Stimulated activated CD4-positive, alpha-beta T cell treated with anti-CD3 and anti-CD28 coated beads, TNF-alpha, amount 100 ng/mL, for 48 hours (primary cell): Measurements from ENCODE around the gene MID1IP1.

Experiments
- DNase-seq, 3 donors: peaks; one replicate each; pipeline ENCODE4 v3.0.0-alpha.2; 2020; ENCODE audit warnings: low read depth in 3 of 3

MID1IP1 gene

DNA sequence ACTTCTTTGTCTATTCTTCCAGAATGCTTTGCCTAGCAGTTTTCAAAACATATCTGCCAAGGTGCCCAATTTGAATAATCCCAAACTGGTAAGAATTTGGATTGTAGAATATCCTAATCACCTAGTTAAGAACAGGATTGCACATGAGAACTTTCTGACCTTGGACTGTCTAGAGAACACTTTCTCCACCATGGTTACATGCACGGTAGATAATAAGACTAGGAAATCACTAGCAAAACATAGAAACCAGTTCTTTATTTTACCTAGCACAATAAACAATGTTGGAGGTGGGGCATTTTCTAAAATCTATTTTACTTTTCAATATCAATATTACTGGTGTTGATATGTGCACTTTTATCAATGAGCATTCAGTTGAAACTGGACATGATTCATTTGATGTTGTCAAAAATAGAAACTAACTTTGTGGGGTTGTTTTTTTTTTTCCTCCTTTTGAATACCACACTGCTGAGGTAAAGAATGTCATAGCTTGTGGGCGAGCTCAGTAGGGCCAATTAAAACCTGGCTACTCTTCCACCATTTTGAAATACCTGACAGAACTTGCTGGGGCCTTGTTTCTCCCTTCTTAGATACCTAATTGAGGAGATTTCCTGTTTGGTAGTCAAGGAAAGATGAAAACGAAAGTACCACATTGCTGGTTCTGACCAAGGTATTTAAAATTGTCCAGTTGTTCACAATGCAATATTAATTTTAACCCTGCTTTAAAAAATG lies 10.4 kb downstream of the MID1IP1 start:
- DNase-seq: no peak

DNA sequence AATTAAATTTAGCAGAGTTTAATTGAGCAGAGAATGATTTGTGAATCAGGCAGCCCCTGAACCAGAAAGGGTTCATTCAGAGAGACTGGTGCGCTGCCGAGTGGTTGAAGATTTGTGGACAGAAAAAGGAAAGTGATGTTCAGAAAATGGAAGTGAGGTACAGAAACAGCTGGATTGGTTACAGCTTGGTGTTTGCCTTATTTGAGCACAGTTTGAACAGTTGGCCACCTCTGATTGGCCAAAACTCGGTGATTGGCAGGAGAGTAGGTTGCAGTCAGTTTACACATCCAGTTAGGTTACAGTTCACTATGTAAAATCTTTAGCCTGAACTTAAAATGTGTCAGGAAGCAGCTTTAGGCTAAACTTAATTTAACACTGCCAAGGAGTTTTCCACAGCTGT lies 14.9 kb downstream of the MID1IP1 start:
- no peak for DNase-seq

DNA sequence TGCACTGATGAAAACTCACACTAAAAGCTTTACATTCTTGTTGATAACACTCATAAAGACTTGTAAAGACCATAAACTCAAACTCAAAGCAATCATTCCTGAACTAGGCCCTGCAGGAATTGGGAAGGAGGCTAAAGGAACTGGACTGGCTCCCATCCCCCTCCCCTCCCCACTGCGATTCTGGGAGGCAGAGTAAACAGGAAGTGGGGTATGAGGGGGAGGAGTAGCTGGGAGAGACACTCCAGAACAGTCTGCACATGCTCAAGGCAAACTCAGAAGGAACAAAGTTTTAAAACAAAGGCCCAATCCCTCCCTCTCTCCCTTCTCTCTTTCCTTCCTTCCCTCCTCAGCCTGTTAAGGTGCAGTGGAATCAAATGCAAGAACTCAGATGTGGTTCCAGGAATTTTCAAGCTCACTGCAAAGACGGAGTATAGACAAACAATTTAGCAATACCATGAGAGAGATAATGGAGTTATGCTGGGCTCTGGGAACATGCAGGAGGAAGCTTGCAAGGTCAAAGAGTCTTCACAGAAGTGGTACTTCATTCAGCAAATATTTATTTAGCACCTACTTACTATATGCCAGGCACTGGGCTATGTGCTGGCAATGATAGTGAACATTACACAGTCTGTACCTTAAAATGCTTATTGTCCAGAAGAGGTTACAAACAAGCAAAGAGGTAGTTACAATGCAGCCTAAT lies 15.9 kb downstream of the MID1IP1 start:
- no peak for DNase-seq

DNA sequence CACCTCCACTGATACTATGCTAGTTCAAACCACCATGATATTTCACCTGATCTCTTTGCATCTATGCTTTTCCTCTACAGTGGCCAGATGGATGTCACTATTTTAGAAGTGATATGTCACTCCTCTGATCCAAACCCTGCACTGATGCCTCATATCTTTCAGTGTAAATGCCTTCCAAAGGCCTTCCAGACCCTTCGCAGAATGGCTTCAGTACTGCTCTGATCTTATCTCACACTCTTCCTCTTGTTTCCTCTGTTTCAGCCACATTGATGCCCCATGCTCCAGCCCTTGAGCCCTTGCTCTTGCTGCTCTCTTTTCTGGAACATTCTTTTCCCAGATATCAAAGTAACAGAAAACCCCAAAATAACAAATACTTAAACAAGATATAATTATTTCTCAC lies 17.9 kb downstream of the MID1IP1 start:
- no peak for DNase-seq

DNA sequence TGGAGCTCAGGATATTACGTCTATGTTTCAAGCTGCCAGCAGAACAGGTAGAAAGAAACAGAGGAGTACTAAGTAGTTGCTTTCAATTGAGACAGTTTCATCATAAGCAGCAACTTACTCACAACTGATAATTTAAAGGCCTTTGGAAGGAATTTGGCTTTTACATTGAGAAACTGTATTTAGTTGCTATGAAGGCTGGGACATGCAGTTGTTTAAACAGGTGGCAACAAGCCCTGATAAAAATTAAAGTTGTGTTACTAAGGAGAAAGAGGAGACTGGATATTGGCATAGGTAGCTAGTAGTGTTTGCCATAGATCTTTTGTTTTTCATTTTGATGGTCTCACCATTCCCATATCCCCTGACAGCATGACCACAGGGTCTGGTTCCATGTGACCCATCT lies 18.4 kb downstream of the MID1IP1 start:
- no peak for DNase-seq

DNA sequence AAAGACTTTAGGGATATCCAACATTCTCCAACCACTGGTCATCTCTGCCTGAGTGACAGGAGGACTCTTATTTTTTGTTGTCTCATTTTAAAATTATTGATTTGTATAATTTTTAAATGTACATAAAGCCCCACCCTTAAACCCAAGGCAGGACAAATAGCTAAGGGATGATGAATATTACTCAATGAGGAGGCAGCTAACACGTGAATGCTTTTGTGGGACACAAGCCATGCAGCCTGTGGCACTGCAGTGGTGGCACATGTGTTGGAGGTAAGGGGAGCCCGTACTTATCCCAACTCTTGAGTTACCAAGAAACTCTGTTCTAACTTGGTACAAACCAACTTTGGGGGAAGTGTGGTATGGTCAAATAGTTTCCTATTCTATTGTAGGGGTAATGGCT lies 19.5 kb downstream of the MID1IP1 start:
- DNase-seq: no peak

DNA sequence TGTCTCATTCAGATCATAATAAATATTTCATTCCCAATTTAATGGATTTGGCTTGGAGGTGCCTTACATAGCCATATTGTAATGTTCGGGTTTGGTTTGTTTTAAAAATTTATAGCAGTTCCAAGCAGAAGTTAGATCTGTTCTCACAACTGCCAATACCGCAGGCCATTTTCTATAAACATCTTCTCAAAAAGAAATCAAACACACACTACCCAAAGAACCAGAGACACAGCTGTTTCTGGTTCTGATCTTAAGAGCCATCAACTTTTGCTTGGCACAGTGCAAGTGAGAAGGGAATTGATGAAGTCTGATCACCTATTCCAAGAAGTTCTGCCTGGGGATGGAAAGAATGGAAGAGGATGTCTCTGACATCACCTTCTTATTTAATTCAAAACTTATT lies 22.9 kb downstream of the MID1IP1 start:
- DNase-seq: no peak

DNA sequence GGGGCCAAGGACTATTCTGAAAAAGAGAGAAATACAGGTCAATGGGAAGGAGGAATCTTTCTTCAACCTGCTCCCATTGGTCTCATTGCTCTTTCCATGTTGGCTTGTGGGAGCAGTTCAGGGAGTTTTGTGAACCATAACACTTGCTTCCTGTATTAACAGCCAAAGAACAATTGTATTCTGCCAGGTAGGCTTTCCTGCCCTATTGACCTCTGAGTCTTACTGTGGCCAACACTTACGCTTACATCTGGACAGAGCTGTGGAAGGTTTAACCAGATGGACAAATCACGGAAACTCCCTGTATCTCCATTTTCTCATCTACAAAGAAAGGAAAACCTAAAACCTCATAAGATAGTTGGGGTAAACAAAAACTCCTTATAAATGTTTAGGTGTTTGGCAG lies 30.7 kb downstream of the MID1IP1 start:
- no peak for DNase-seq

DNA sequence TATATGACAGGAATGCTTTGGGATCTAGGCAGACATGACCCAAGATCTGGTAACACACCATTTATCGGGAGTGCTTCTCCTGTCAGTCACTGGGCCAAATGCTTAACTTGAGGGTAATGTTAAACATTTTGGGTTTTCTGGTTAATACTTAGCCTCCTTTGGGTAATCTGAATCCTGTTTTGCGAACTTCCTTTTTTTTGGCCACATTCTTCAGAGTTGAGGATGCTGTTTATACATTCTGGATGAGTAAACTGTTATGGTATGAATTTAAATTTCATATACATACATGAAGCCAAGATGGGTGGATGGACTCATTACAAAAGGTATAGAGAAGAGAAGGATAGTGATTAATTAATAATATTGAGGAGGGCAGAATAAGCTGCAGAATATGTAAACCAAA lies 36.1 kb downstream of the MID1IP1 start:
- no peak for DNase-seq

DNA sequence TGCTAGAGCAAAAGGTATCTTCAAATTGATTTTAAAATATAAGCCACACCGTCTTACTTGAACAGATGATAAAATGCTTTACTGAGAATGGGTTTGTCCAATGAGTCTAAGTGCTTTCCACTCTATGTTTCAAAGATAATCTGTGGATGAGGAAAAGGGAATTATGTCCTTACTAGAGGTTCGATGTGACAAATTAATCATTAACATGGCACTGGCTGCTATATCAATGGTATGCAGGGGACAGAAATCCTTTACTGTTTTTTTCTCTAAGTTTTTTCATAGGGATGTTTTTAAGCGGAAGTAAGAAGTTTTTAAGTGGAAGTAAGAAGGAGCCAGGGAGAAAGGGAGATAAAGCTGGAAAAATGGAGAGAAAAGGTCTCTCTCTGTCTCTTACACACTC lies 38.0 kb downstream of the MID1IP1 start:
- DNase-seq: no peak

DNA sequence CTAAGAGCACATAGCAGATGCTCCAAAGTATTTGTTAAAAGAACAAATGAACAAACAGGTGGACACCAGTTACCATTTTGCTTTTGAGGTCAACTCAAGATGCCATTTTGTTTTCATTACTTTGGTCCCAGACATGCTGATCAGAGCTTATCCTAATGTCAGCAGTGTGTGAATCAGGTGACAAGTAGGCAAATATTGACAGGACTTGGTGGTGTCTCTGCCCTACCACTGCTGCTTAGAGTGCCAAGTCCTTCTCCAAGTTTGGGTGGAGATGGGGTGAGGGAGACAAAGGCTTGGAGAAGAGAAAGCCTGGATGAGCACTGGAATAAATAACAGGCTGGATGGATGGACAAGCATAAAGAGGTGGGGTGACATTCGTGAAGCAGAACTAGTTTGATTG lies 38.7 kb downstream of the MID1IP1 start:
- no peak for DNase-seq

DNA sequence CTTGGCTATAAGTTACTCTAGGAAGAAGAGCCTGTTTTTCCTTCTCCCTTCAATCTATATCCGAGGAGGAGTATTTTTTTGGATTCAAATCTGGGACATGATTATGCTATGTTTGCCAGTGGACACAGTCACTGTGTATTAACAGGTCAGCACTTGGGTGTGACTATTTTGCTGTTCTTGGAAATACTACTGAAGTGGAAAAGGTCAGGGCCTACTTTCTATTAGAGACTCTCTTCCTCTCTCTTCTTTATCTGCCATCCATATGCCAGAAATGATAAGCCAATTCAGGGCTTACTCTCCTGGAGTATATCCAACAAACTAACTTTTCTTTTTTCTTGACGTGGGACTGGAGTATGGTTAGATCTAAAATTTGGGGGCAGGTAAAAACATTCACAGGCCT lies 40.5 kb downstream of the MID1IP1 start:
- DNase-seq: no peak

DNA sequence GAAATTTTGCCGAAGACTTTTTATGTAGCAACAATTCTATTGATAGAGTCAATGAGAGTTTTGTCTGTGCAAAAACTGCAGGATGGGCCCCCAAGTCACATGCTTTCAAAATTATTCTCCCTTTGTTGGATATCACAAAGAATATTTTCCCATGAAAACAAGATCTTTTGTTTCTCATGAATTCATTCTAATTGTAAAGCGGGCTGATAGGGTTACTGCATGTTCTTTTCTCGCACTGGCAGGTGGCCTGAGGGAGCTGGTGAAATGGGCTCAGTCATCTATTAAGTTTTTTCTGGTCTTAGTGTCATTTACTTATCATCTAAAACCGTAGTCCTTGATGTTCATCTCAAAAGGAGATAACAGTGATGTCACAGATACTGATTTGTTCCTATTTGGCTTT lies 44.2 kb downstream of the MID1IP1 start:
- DNase-seq: no peak

DNA sequence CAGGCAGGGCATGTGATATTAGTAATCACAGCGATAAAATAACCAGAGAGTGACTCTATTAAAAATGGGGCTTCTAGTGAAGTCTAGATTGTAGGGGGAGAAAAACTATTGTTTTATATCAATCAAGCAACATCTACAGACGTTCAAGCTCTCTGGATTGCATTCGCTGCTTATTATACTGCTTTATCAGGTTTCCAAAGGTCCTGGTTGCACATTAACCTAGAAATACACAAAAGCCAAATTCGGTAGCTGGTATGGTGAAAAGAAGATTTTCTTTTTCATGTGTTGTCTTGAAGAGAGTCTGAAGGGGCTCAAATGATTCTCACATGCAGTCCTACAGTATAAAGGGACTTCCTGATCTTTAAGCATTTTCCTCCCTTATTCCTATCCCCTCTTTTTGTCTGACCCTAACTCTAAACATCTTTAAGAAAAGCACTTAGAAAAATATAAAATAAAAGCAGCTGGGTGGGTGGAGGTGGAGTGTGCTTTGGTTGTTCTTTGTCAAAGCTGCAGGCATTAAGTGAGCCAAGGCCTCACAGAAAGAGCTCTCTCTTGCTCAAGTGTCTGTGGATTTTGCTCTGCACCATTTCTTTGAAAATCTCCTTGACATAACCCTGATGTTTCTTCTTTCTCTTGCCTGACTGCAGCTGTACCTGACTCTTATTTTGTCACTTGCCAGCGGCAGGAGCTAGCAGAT lies 46.1 kb downstream of the MID1IP1 start:
- DNase-seq: no peak

DNA sequence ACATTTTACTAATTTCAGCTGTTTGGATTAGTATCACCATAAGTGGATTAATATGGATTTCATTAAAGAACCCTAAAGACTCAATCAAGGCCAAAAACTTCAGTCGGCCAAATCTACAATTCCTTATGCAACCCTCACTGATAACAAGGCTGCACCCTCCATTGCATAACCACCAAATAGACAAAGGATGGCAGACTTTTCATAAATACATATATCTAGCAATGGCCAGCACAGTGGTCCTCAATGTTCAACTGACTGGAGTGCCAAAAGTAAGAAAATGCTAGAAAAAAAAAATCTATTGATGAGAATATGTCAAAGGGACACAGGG lies 46.6 kb downstream of the MID1IP1 start:
- no peak for DNase-seq

DNA sequence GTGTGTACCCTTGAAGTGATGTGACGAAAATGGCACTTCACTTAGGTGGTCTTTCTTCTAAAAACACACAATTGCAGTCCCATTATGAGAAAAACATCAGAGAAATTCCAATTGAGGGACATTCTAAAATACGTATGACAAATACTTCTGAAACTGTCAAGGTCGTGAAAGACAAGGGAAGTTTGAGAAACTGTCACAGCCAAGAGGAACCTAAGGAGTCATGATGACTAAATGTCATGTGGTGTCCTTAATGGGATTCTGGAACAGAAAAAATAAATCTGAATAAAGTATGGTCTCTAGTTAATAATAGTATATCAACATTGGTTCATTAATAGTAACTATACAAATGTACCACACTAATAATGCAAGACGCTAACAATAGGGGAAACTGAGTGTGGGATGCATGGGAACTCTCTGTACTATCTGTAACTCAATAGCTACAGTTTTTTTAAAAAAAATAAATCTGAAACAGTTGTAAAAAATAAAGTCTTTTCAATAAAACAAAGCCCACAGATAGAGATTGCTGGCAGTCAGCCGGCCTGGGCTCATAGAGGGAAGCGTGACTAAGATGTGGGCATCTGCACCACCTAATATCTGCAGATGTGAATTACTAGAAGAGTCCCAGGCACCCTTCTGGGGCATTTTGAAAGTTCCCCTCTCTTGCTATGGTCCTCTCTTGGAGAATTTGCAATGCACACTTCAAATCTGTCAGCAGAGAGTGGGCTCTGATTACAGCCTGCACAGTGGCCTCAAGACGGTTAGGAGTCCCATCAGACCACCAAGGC lies 47.6 kb downstream of the MID1IP1 start:
- DNase-seq: no peak

DNA sequence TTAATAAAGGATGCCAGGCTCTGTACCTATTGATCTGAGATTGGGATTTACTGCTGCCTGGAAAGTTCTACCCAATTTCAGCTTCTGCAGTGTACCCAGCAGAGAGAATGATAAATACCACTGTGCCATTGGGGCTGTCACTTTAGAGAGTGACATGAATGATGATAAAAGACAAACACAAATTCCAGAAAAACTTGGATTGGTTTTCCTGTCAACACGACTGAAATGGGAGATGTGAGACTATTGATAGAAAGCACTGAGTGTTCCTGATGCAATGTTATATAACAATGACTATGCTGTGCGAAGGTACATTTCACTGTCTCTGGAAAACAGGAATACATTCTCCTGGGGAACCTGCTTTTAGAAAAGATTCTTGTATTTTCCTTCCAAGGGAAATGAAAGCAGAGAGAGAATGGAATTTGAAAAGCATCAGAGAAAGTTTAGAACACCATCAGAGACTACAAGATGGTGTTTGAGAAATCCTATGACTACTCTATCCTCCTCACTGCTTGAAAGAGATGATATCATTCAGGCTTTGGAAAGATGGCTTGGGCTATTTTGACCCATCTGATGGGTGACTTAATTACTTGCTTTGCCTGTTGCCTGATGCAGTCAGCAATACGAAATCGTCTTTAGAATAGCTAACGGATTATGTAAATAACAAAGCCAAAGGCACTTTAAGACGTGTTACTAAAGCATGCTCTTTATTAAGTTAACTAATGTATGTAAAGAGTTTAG lies 49.7 kb downstream of the MID1IP1 start:
- no peak for DNase-seq

DNA sequence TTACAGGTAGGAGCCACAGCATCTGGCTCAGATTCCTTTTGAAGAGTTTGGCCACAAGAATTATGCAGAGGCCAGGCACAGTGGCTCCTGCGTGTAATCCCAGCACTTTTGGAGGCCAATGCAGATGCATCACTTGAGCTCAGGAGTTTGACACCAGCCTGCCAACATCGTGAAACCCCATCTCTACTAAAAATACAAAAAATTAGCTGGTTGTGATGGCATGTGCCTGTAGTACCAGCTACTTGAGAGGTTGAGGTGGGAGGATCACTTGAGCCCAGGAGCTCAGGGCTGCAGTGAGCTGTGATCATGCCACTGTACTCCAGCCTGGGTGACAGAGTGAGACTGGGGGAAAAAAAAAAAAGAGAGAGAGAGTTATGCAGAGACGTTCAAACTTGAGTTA lies 53.0 kb downstream of the MID1IP1 start:
- DNase-seq: no peak
